Thyroid gland (tissue), 4 donors: ENCODE data around the gene GPR160. TPM values are rescaled to one million over a fixed set of nuclear protein-coding genes. Genes with fewer than 3 reads are reported as not detected.

ENCODE experiments used
- DNase-seq, 2 donors: peaks; one replicate each; pipeline ENCODE4 v3.0.0-alpha.2; 2019
- H3K27ac ChIP-seq, 3 donors: fragments of 200-600 bp; sonication (generic); 1 replicate in 2 of 3; 2 replicates in 1 of 3; pipeline ENCODE4 v1.5.1; 2016 to 2019; ENCODE audit warnings: mild to moderate bottlenecking in 1 of 3, moderate library complexity in 1 of 3
- H3K27me3 ChIP-seq: fragments of 200-600 bp; sonication (generic); one replicate; pipeline ENCODE4 v1.5.1; 2019
- H3K36me3 ChIP-seq, 2 donors: fragments of 200-600 bp; sonication (generic); one replicate each; pipeline ENCODE4 v1.5.1; 2016 to 2019
- H3K4me1 ChIP-seq, 2 donors: fragments of 200-600 bp; sonication (generic); one replicate each; pipeline ENCODE4 v1.5.1; 2017 to 2019
- H3K4me3 ChIP-seq, 3 donors: fragments of 200-600 bp; sonication (generic); replicated peaks in 1 of 3; 1 replicate in 2 of 3; 2 replicates in 1 of 3; pipeline ENCODE4 v1.5.1; 2016; ENCODE audit warnings: mild to moderate bottlenecking in 1 of 3
- H3K9me3 ChIP-seq: fragments of 200-600 bp; sonication (generic); one replicate; pipeline ENCODE4 v1.5.1; 2017
- POLR2A ChIP-seq, 2 donors: fragments of 450-650 bp; IDR thresholded peaks; one replicate each; pipeline ENCODE4 v1.6.1; 2017; ENCODE audit warnings: antibody characterized with exemption in 2 of 2, mild to moderate bottlenecking in 2 of 2, moderate library complexity in 1 of 2
- WGBS, 2 donors: methylation state at CpG; one replicate each; pipeline ENCODE4 v1.1.5; 2017; 5-methylcytosine and 5-hydroxymethylcytosine counted together
- intact Hi-C: fragments of 100-400 bp; cut with DNase I; formaldehyde crosslinking; loops from one replicate; pipeline ENCODE4 v1.15.1; 2023
- total RNA-seq, 4 donors: library from RNA; depleted of rRNA; stranded (reverse); fragments of >200 nt; gene quantifications; one replicate each; pipeline ENCODE4 v1.2.3, GENCODE V29; 2016
- TF ChIP-seq, protein P1 (sequence below), 6 experiments: fragments of 200-600 bp in 3 of 6; fragments of 450-650 bp in 3 of 6; sonication (generic) in 3 of 6; IDR thresholded peaks; one replicate each; pipeline ENCODE4 v1.5.1; 2016 to 2019; ENCODE audit warnings: antibody characterized with exemption in 6 of 6, mild to moderate bottlenecking in 2 of 6, inconsistent platforms in 1 of 6, moderate library complexity in 1 of 6

GPR160 gene
- total RNA-seq, 4 donors from 2014 or later, result 9.3 to 17.5 (median 10.1) TPM

DNA sequence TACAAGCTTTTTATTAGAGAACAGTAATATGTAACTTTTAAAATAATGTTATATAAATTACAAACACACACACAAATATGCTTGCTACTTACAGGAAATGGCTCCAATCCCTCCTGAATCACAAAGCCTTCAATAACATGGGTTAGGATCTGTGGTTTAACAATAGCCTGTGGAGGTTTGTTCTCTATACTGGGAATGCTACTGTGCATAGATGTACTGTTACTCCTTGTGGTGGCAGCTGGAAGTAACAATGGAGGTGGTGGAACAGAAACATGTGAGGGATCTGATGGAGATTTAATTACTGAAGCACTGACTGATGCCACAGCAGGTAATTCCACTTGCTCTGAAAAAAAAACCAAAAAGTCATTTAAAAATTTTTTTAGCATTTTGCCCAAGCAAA, 79.3 kb downstream of the GPR160 start:
- no peaks in the 10 kb centered on the region for H3K9me3 ChIP-seq
- DNase-seq, result no peak
- TF ChIP-seq, protein P1, sequence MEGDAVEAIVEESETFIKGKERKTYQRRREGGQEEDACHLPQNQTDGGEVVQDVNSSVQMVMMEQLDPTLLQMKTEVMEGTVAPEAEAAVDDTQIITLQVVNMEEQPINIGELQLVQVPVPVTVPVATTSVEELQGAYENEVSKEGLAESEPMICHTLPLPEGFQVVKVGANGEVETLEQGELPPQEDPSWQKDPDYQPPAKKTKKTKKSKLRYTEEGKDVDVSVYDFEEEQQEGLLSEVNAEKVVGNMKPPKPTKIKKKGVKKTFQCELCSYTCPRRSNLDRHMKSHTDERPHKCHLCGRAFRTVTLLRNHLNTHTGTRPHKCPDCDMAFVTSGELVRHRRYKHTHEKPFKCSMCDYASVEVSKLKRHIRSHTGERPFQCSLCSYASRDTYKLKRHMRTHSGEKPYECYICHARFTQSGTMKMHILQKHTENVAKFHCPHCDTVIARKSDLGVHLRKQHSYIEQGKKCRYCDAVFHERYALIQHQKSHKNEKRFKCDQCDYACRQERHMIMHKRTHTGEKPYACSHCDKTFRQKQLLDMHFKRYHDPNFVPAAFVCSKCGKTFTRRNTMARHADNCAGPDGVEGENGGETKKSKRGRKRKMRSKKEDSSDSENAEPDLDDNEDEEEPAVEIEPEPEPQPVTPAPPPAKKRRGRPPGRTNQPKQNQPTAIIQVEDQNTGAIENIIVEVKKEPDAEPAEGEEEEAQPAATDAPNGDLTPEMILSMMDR (IDR thresholded peaks at IDR 0.05), result no peak
- no peak for TF ChIP-seq POLR2A (IDR thresholded peaks at IDR 0.05)
- peaks cover 27 to 42% of the 10 kb centered on the region in 2 donors for H3K36me3 ChIP-seq
- no peaks in the 10 kb centered on the region for H3K4me1 ChIP-seq
- intact Hi-C loops, result no loop called here
- H3K27me3 ChIP-seq, result no peaks in the 10 kb centered on the region
- H3K4me3 ChIP-seq, result no peak overlapping the region
- H3K27ac ChIP-seq, result no peak overlapping the region

DNA sequence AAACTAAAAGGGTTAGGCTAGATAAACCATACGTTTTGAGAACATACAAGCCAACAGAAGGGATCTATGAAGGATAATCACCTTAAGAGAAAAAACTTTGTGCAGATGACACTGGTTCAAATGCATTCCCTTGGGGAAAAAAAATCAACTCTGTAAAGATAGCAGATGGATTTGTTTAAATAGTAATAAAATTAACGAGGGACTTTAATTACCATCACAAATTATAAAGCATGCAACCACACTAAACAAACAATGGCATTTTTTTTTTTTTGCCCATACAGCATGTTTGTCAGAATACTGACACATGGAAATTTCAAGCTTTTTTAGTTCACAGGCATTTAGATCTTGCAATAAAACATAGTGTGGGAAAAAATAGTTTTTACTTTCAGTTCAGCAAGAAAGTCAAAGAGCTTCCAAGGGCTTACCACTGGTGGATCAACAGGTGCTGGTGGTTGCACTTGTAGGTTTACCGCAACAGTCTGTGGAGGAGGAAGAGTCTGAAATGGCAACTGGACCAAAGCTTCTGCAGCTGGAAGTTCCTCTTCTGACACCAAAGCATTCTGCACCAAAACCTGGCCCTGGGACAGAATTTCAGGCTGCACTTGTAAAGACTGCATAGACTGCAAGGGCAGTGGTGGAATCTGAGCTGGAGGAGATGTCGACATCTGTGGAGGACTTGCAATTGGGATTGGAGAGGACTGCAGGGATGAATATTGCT, 90.6 kb downstream of the GPR160 start:
- TF ChIP-seq POLR2A (IDR thresholded peaks at IDR 0.05), result no peak
- TF ChIP-seq, protein P1 (IDR thresholded peaks at IDR 0.05), result no peak
- intact Hi-C loops, result no loop called here
- no peak for DNase-seq
- peaks cover 13 to 20% of the 10 kb centered on the region in 2 donors for H3K36me3 ChIP-seq
- no peaks in the 10 kb centered on the region for H3K27me3 ChIP-seq
- no peak overlapping the region for H3K27ac ChIP-seq
- H3K9me3 ChIP-seq, result no peaks in the 10 kb centered on the region
- WGBS, 2 donors, result 90 to 92% methylated on average over 4 of the region's 4 CpGs
- H3K4me3 ChIP-seq, result no peak overlapping the region
- no peaks in the 10 kb centered on the region for H3K4me1 ChIP-seq

DNA sequence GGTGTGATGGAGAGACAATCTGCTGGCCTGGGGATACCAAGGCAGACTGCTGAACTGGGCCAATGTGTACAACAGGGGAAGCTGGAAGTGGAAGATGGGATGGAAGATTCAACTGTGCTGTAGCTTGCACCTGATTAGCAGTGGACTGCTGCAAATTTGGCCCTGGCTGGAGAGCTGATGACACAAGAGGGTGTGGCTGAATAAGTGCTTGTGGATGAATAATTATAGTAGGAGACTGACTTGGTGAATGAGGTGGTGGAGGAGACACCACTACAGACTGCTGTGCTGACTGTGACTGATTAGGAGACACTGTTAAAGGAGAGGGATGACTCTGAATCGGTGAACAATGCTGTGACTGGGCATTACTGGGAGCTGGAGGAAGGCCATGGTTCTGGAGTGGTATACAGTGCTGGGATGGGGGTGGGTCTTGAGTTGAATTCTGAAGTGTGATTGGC, 91.2 kb downstream of the GPR160 start:
- intact Hi-C loops, result no loop called here
- 69 to 94% methylated on average over 1 of the region's 1 CpG for WGBS, 2 donors
- no peak overlapping the region for H3K27ac ChIP-seq

DNA sequence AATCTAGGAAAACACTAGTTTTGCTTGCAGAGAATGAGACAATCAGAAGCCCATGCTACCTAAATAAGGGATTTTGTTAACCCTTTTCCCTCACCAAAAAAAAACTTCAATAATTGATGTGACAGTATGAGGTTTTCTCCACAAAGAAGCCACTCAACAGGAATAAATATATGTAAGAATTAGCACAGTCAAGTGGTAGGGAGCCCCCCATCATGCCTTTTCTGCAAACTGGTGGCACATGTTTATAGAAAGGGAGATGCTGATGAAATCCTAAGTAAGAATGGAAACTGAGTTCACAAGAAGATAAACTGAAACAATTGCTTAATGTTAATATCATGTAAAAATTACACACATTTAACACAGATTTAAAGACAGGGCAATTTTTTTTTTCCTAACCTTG, 92.7 kb downstream of the GPR160 start:
- TF ChIP-seq, protein P1 (IDR thresholded peaks at IDR 0.05), result no peak
- no peak for TF ChIP-seq POLR2A (IDR thresholded peaks at IDR 0.05)
- intact Hi-C loops, result no loop called here
- no peak for DNase-seq
- H3K27ac ChIP-seq, result no peak overlapping the region
- no peaks in the 10 kb centered on the region for H3K27me3 ChIP-seq
- H3K4me1 ChIP-seq, result no peaks in the 10 kb centered on the region
- H3K4me3 ChIP-seq, result no peak overlapping the region
- peaks cover 13 to 24% of the 10 kb centered on the region in 2 donors for H3K36me3 ChIP-seq
- no peaks in the 10 kb centered on the region for H3K9me3 ChIP-seq

More for the DNA sequence above, 91.2 kb downstream of the GPR160 start:
- H3K4me1 ChIP-seq, result no peaks in the 10 kb centered on the region
- TF ChIP-seq, protein P1 (IDR thresholded peaks at IDR 0.05), result no peak
- TF ChIP-seq POLR2A (IDR thresholded peaks at IDR 0.05), result no peak
- H3K27me3 ChIP-seq, result no peaks in the 10 kb centered on the region
- H3K4me3 ChIP-seq, result no peak overlapping the region
- DNase-seq, result no peak
- H3K36me3 ChIP-seq, result peaks cover 13 to 22% of the 10 kb centered on the region in 2 donors
- H3K9me3 ChIP-seq, result no peaks in the 10 kb centered on the region

DNA sequence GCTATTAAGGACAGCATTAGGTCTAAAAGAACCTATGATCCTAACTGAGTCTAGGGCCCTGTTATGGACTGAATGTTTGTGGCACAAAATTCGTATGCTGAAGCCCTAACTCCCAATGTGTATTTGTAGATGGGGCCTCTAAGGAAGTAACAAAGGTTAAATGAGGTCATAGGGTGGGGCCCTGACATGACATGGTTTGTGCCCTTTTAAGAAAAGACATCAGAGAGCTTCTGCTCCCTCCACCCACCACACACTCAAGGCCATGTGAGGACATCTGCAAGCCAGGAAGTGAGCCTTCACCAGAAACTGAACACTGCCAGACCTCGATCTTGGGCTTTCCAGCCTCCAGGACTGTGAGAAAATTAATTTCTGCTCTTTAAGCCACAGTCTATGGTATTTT, 94.5 kb downstream of the GPR160 start:
- Histone ChIP-seq H3K27ac (no peak overlapping the region), H3K4me1 (no peaks in the 10 kb centered on the region), H3K27me3 (no peaks in the 10 kb centered on the region), H3K9me3 (no peaks in the 10 kb centered on the region), H3K36me3 (peaks cover 17 to 28% of the 10 kb centered on the region in 2 donors), H3K4me3 (no peak overlapping the region)
- WGBS, 2 donors, result 85 to 89% methylated on average over 2 of the region's 2 CpGs
- intact Hi-C loops, result no loop called here
- TF ChIP-seq, protein P1 (IDR thresholded peaks at IDR 0.05), result no peak
- no peak for TF ChIP-seq POLR2A (IDR thresholded peaks at IDR 0.05)
- no peak for DNase-seq
